ENCODE measurements around the gene PLEKHB2. TPM values are rescaled to one million over a fixed set of nuclear protein-coding genes. Genes with fewer than 3 reads are reported as not detected.
"Not testable (repeated sequence)": the region's sequence is repeated elsewhere in the genome, so short reads cannot be mapped to it uniquely, and the experiment has no call there.

The PLEKHB2 gene
- total RNA-seq, 1 donor from 2014 or later = 102 TPM

DNA sequence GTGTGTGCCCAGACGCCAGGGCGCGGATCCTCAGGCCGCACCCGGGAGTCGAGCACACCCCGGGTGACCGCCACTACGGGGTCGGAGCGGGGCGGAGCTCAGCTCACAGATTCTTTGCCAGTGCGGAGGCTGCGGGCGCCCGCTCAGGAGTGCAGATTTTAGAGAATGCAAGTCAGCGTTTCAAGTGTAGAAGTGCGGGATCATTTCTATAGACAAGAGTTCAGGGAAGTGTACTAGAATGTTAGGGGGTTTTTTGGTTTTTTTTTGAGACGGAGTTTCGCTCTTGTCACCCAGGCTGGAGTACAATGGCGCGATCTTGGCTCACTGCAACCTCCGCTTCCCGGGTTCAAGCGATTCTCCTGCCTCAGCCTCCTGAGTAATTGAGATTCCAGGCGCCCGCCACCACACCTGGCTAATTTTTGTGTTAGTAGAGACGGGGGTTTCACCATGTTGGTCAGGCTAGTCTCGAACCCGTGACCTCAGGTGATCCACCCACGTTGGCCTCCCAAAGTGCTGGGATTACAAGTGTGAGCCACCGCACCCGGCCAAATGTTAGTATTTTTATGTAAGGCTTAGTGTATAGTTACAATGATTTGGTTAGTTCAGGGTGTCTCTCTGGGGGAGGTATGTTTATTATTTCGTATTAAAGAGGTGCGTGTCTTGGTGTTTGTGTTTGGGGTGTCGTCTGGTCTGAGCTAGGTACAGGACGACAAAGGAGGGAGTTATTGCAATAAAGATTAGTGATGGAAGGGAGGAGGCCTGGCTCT lies 11.3 kb upstream of the PLEKHB2 start:
- no peak for DNase-seq (ENCODE audit: low read depth in 2 of 2)

DNA sequence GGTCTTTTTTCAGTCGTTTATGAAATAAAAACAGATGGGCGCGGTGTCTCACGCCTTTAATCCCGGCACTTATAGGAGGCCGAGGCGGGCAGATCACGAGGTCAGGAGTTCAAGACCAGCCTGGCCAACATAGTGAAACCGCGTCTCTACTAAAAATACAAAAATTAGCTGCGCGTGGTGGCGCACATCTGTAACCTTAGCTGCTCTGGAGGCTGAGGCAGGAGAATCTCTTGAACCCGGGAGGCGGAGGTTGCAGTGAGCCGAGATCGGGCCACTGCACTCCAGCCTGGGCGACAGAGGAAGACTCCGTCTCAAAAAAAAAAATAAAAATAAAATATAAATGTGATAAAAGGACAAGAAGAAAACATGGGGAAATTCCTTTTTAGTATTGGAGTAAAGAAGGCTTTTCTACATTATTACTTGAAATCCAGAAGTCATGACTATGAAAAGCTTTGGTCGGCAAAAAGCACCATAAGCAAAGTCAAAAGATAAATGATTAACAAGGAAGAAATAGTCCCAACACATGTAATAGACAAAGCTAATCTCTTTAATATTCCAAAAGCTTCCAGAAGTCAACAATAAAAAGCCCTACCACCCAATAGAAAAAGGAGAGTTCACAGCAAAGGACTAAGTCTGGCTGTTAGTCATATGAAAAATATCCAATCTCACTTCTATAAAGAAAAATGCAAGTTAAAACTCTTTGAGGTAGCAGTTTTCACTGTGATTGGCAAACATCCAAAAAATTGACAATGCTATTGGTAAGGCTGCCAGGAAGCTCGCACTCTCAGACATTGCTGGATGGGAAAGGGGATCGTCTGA lies 10.5 kb upstream of the PLEKHB2 start:
- peak; percentile 55 to 80 for DNase-seq (ENCODE audit: low read depth in 2 of 2)

DNA sequence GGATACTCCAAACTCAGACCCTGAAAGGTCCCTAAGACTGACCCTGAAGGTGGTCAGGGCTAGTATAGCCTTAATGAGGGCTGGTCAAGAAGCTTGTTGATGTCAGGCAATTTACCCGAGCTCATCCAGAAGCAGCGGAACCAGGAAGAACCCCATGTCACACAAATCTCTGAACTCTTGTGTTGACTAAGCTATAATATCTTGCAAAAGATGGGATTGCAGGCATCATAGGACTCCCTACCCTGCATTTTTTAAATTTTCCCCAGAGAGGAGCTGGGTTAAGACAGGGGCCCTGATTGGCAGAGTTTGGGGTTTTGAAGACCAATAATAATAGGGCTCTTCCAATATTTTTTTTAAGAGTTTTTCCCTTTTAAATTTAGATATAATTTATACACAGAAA lies 2.0 kb upstream of the PLEKHB2 start:
- no peak for DNase-seq (ENCODE audit: low read depth in 2 of 2)

DNA sequence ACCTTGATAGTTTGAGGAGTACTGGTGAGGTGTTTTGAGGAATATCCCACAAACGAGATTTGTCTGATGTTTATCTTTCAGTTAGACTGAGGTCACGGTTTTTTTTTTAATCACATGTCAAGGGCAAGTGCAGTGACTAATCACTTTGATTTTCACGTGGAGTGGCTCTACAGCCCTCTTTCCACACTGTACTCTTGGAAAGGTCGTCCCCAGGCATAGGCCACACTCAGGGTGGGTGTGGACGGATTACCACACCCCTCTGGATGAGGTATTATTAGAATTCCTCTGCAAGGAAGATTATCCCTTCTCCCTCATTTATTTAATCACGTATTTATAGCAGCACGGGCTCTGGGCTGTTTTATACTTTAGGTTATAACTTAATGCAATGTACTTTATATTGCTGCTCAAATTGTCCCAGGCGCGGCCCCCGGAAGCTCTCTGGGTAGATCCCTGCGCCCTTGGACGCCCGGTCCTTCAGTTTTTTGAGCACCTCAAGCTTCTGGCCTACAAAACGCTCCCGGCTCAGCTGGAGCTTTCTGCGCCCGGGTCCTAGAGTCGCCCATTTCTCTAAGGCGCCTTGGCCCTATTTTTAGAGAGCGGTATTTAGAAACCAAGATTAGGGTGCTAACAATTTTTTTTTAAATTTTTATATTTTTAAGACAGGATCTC lies 515 bp upstream of the PLEKHB2 start:
- DNase-seq (ENCODE audit: low read depth in 2 of 2) = peak in 1 of 2 donors; percentile 75

DNA sequence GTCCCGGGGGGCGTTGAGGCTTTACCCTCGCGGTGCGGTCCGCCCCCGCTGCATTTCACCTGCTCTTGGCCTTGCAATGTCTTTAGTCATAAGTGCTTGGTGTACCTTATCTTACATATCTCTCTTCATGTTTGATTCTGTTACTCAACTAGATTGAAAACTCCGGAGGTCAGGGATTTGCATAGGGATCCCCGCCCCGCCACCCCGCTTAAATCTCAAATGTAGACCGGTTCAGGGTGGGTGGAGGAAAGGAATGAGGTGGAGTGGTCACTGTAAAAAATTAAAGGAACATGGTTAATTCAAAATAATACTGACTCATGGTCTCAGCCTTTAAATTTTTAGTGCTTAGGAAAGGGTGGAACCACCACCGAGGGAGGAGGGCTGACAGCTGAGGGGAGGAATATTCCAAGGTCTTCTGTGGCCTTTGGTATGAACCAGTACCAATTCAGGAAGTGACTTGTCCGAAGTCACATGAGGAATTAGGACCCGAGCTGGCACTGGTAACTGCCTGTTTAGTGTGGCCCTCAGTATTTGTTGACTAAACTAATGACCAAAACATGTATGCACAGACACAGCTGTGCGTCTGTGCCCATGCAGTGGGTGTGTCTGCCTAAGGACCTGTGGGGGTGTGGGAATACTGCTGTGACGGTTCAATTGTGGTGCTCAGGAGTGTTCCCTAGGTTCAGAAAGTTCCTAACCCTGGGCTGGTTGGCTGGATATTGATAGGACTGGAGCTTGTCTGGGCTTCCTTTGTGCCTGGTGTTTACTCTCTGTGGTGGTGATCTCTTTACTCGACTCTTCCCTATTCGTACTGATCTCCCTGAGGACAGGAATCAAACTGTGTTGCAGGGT lies 1.0 kb downstream of the PLEKHB2 start:
- DNase-seq (ENCODE audit: low read depth in 2 of 2) = peak; percentile 30 to 70

DNA sequence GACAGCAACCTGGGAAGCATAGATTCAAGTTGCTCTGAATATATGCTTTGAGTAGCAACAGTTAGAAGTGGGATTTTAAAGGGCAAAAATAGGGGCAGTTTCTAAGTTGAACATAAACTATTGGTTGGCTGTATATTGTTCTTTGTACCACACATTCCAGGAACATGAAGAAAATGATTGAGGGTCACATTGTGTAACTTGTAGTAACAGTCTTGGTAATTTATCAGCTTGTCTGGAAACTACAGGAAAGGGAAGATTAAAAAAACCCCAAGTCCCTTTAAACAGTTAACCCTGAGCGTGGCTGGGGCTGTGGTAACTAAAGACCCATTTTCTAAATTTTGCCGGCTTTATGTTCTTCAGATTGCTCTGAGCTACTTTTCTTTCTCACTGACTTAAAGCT lies 7.4 kb downstream of the PLEKHB2 start:
- DNase-seq (ENCODE audit: low read depth in 2 of 2) = no peak

DNA sequence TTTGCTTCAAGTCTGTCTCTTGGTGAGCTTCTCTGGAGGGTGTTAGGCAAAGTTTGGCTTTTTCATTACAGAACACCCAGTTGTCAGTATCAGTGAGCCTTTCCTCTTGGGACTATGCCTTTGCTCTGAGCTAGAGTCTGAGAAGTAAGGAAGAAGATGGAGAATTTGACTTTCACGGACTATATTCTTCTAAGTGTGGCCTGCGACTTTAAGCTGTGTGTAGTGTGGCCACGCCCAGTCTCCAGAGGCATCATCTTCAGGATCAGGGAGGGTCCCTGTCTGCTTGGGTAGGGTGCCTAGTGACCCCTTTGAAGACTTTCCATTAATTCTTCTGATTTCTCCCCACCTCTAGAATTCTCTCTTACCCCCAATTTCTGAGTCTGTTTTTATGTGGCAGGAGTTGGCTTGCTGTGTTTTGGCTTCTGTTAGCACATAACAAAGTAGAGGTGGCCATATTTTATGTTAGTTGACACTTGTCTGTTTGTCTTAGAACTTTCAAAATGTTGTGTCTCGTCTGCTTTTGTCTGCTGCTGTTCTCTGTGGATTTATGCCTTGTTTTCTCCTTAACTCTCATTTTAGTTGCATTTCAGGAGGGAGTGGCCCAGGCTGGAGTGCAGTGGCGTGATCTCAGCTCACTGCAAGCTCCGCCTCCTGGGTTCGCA lies 8.6 kb downstream of the PLEKHB2 start:
- DNase-seq (ENCODE audit: low read depth in 2 of 2) = no peak

DNA sequence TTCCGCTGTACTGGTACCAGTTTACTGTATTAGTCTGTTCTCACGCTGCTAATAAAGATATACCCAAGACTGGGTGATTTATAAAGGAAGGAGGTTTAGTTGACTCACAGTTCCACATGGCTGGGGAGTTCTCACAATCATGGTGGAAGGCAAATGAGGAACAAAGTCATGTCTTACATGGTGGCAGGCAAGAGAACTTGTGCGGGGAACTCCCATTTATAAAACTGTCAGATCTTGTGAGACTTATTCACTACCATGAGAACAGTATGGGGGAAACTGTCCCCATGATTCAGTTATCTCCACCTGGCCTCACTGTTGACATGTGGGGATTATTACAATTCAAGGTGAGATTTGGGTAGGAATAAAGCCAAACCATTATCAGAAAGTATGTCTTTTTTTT lies 9.8 kb downstream of the PLEKHB2 start:
- not testable (repeated sequence) for DNase-seq (ENCODE audit: low read depth in 2 of 2)

DNA sequence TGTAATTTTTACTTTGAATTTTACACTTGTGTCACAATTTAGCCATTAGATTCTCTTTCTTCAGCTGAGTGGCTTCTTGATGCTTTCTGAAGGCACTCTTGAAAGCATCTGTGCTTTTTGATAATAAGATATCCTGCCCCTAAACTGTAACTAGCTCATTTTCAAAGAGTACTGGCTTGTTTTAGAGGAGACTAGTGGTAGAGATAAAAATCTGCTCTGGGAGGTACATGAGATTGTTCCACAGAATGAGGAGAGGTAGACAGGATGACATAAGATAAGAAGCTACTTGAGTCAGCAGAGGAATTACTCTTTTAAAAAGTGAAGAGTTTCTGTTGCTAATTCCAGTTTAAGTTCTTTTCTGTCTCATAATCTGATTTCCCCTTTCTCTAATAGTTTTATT lies 10.6 kb downstream of the PLEKHB2 start:
- DNase-seq (ENCODE audit: low read depth in 2 of 2) = no peak

DNA sequence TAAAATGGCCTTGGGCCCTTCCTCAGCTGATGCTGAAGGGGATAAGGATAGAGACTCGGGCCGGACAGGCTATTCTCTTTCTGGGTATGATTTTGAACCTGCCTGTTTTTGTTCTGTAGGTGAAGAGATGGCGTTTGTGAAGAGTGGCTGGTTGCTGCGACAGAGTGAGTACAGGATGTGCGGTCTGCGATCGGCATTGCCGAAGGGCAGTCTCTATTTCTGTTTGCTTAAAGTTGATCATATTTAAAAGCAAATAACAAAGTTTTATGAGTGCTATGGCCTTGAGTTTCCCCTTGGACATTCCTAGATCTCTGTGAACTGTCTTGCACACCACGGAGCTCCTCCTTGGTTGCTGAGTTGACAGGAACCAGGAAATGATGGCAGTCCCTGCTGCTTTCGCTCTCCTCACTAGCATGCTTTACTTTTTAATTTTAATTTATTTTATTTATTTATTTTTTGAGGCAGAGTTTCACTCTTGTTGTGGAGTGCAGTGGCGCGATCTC lies 15.7 kb downstream of the PLEKHB2 start:
- DNase-seq (ENCODE audit: low read depth in 2 of 2) = no peak

DNA sequence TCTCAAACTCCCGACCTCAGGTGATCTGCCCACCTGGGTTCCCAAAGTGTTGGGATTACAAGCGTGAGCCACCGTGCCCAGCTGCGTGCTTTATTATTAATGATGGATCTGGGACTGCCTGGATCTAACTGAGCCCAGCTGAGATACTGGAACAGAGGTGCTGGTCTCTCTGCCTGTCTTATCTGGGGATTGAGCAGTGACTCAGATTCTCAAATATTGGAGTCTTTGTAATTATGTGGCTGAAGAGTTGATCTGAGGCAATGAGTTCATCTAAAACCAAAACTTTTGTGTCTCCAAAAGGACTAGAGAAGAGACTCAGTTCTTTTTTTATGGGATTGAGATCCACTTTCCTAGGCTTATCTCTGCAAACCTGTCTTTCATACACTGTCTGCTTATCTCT lies 16.3 kb downstream of the PLEKHB2 start:
- DNase-seq (ENCODE audit: low read depth in 2 of 2) = no peak

DNA sequence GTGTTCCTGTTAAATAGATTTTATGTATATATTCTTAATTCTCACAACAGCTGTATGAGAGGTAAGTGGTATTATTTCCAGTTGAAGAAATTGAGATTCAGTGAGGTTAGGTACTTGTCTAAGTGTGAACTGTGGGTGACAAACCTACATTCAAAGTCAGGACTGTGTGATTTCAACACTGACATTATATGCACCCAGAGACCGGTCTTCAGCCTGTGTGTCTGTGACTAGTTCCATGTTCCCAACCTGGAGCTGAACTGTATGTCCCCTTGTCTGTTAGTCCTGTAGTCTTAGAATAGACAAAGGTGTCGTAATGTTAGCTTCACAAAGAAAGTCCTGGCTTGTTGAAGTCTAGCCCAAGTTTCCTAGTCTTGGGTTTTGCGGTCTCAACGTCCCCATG lies 17.4 kb downstream of the PLEKHB2 start:
- DNase-seq (ENCODE audit: low read depth in 2 of 2) = no peak

DNA sequence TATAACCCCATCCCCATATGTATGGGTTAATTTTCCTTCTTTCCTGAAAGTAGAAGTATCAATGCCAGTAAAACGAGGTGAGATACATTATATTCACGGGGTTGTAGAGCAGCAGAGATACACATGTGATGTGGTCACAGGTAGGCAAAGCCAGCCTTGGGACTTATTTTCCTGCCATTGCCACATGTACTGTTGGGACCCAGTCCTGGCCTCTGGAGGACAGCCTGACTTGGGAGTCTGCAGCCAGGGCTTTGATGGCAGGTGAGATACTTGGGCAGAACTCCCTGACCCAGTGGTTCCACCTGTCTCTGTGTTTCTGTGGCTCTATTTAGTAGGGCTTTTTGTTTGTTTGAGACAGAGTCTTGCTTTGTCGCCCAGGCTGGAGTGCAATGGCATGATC lies 18.1 kb downstream of the PLEKHB2 start:
- no peak for DNase-seq (ENCODE audit: low read depth in 2 of 2)

DNA sequence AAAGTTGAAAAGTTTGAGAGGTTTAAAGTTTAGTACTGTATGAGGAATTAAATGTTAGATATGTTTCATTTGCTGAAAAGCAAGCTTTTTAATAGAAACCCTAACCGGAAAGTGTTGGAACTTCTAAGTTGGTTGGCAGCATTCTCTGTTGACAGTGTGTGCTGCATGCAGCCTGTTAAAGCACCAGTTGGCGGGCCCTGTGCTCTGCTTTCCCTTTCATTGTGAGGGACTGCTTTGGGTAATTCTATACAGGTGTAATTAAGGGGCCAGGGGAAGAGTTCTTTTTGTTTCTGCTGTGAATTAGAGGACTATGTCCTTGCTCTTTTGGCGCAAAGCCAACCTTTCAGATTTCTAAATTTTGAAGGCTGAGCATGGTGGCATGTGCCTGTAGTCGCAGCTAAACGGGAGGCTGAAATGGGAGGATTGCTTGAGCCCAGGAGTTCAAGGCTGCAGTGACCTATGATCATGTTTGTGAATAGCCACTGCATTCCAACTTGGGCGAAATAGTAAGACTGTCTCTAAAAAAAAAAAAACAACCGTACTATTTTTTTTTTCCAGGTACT lies 20.1 kb downstream of the PLEKHB2 start:
- DNase-seq (ENCODE audit: low read depth in 2 of 2) = no peak

DNA sequence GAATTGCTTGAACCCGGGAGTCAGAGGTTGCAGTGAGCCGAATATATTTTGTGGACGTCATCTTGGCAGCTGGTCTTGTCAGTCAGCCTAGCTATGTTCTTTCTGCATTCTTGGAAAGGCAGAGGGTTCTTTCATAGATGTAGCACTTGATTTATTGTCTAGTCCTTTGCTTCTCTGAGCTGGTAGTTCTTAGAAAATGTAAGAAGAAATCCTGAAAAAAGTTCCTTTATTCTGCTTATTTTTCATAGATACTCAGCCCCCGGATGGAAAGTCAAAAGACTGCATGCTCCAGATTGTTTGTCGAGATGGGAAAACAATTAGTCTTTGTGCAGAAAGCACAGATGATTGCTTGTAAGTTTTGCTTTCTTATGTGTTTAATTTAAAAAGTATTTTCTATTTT lies 21.3 kb downstream of the PLEKHB2 start:
- DNase-seq (ENCODE audit: low read depth in 2 of 2) = no peak

DNA sequence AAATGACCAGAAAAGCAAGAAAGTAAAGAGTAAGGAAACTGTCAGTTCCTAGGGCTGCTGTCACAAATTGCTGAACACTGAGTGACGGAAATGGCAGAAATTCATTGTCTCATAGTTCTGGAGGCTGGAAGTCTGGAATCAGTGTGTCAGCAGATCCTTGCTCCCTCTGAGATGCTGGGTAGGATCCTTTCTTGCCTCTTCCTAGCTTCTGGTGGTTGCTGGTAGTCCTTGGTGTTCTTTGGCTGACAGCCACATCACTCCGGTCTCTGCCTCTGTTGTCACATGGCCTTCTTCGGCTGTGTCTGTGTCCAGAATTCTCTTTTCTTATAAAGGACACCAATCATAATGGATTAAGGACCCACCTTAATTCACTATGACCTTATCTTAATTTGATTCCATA lies 21.9 kb downstream of the PLEKHB2 start:
- no peak for DNase-seq (ENCODE audit: low read depth in 2 of 2)

DNA sequence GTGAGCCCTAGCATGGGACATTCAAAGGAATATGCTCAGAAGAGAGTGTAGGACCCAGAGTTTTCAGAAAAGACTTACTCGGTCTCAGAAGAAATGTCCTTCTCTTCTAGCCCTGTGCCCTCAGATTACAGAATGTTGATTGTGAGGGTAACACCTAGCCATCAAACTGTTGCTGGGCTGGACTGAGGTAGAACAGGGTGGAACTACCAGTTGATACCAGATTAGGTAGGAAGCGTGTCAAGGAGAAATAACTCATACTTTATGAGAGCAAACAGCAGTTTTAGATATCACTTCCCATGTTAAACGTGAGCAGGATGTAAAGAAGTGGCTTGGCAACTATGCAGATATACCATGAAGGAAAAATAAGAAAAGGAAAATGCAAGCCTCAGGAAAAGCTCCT lies 22.8 kb downstream of the PLEKHB2 start:
- no peak for DNase-seq (ENCODE audit: low read depth in 2 of 2)

DNA sequence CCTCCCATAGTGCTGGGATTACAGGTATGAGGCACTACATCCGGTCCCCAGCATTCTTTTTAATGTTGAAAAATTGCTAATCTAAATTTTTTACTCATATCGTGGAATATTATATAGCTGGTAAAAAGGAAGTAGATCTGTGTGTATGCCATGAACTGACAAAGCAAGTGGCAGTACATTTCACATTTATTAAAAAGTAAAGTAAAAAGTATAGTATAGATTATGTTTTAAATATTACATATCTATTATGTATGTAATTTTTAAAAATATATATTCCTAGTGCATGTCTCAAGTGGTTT lies 25.1 kb downstream of the PLEKHB2 start:
- DNase-seq (ENCODE audit: low read depth in 2 of 2) = no peak

DNA sequence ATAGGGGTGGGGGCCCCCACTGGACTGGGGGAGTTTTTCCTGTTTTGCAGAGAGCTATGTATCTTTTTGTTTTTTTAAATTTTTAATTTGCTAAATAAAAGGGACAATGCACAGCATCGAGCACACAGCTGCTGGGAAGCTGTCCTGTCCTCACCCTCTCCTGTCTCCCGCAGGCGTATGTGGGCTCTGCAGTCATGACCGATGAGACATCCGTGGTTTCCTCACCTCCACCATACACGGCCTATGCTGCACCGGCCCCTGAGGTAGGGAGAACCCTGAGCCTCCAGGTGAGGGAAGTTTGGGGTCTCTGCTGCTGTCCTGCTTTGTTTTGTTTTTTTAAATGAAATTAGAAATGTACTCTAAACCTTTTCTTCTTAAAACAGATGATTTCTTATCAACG lies 27.6 kb downstream of the PLEKHB2 start:
- DNase-seq (ENCODE audit: low read depth in 2 of 2) = no peak

DNA sequence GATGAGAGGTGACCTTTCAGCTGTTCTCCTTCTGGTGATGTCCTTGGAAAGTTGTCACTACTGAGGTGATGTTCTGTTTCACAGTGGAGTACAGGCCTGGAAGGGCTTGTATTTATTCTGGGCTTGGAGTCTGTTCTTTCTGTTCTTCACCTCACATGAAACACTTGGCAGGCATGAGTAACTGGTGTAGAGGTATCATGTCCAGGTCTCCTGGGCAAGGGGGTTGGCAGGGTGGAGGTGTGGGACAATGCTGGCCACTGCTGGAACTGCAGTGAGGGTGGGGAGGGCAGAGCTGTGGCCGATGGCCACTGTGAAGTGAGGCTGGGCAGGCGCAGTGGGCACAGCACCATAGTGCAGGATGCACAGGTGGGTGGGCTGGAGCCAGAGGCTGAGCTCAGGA lies 35.4 kb downstream of the PLEKHB2 start:
- DNase-seq (ENCODE audit: low read depth in 2 of 2) = no peak

DNA sequence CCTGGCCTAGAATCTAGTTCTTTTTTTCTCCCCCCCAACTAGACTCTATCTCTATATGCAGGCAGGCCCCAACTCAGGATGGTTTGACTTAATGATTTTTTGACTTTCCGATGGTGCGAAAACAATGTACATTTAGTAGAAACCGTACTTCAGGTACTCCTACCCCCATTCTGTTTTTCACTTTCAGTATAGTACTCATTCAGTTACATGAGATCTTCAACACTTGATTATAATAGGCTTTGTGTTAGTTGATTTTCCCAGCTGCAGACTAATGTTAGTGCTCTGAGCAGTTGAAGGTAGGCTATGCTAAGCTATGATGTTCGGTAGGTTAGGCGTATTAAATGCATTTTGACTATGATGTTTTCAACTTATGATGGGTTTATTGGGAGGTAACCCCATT lies 37.7 kb downstream of the PLEKHB2 start:
- no peak for DNase-seq (ENCODE audit: low read depth in 2 of 2)
